Measurements from ENCODE around the gene CENPS. TPM values are rescaled to one million over a fixed set of nuclear protein-coding genes. Genes with fewer than 3 reads are reported as not detected.
A peak's percentile ranks its signal among the peaks of the same experiment; 100 is the strongest.

CENPS gene
- total RNA-seq, 1 experiment from 2014 or later: 17.8 TPM

DNA sequence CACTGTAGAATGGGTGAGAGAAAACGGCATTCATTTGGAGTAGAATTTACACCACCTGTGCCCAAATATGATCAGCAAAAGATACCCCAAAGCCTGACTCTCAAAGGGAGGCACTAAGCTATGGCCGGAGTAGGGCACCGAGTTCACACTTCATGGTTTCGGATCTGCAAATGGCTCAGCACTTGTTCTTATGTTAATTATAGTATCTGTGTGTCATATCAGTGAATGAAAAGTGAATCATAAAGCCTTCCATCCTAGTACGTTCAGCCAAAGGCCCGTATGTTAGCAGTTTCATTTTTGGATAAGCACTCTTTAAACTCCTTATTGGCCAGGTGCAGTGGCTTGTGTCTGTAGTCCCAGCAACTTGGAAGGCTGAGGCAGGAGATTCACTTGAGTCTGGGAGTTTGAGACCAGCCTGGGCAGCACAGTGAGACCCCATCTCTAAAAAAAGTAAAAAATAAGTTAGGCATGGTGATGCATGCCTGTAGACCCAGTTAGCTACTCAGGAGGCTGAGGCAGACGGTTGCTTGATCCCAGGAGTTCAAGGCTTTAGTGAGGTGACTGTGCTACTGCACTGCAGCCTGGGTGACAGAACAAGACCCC lies 14.7 kb downstream of the CENPS start:
- no peak for DNase-seq
- Histone ChIP-seq H2AFZ (ENCODE audit: low read length) (no peak overlapping the region), H3K27ac (ENCODE audit: insufficient read length, low read depth, low read length) (no peak overlapping the region), H2BK12ac (ENCODE audit: insufficient read length, low read depth, low read length) (no peak overlapping the region), H3K14ac (ENCODE audit: insufficient read depth, low read length) (no peak overlapping the region), H2AK5ac (ENCODE audit: insufficient read length, low read length) (no peak overlapping the region), H3K27me3 (ENCODE audit: insufficient read depth, low read length) (no peaks in the 10 kb centered on the region), H3K79me1 (ENCODE audit: insufficient read depth, low read depth, low read length, poor library complexity, severe bottlenecking) (no peaks in the 10 kb centered on the region), H2BK20ac (ENCODE audit: low read depth, low read length, poor library complexity, severe bottlenecking) (no peak overlapping the region), H3K23ac (ENCODE audit: insufficient read length, low read depth, low read length) (no peak overlapping the region), H3K23me2 (ENCODE audit: insufficient read length, low read depth, low read length, poor library complexity, severe bottlenecking) (no peaks in the 10 kb centered on the region), H3K4me1 (ENCODE audit: insufficient read depth, low read length) (no peaks in the 10 kb centered on the region), H3K4me2 (ENCODE audit: insufficient read depth, insufficient read length, low read length) (no peak overlapping the region), H3T11ph (ENCODE audit: low read length) (no peak overlapping the region), H2BK120ac (ENCODE audit: low read depth, low read length, poor library complexity, severe bottlenecking) (no peak overlapping the region), H3K9me3 (ENCODE audit: control insufficient read depth, low read depth, low read length) (no peaks in the 10 kb centered on the region), H4K20me1 (ENCODE audit: control insufficient read depth, insufficient read depth, insufficient read length) (no peaks in the 10 kb centered on the region), H3K18ac (ENCODE audit: insufficient read length, low read depth, low read length) (no peak overlapping the region), H4K8ac (replicated peaks; ENCODE audit: insufficient read length, low read depth, low read length) (no peak overlapping the region), H4K91ac (ENCODE audit: insufficient read length, low read depth, low read length) (no peak overlapping the region), H2BK15ac (ENCODE audit: low read depth, low read length) (no peak overlapping the region), H4K5ac (ENCODE audit: insufficient read length, low read depth, low read length) (no peak overlapping the region), H3K56ac (ENCODE audit: insufficient read length, low read depth, low read length) (no peak overlapping the region), H3K4ac (ENCODE audit: low read depth, low read length) (no peak overlapping the region), H2BK5ac (ENCODE audit: insufficient read length, low read length) (no peak overlapping the region), H3K9ac (ENCODE audit: extremely low read depth, insufficient read length, low read length) (no peak overlapping the region), H3K79me2 (ENCODE audit: insufficient read depth, low read length) (no peaks in the 10 kb centered on the region)
- Mint-ChIP-seq H3K4me3 (no peak overlapping the region), H3K27me3 (ENCODE audit: low read depth) (no peaks in the 10 kb centered on the region), H3K4me1 (peaks cover 3 to 5% of the 10 kb centered on the region in 2 experiments; a peak in 3 of 4 replicates), H3K36me3 (ENCODE audit: insufficient read depth in 1 of 3, low read depth in 3 of 3) (peaks cover 0 to 12% (median 0%) of the 10 kb centered on the region in 3 experiments; a peak in 3 of 7 replicates), H3K27ac (peak overlapping the region in 1 of 3 experiments; percentile 15; a peak in 2 of 7 replicates), H3K9me3 (no peaks in the 10 kb centered on the region)
- no peak for TF ChIP-seq CTCF (conservative IDR thresholded peaks at IDR 0.05)
- no CpG with 5 or more reads among the region's 7 CpGs for WGBS (ENCODE audit: extremely low coverage, insufficient read length, low lambda C conversion rate)
